K562 (cell line): Measurements from ENCODE around the gene PID1. TPM values are rescaled to one million over a fixed set of nuclear protein-coding genes. Genes with fewer than 3 reads are reported as not detected.

Experiments used
- BRCA1 ChIP-seq, 2 experiments: fragments of 450-650 bp in 1 of 2; sonication (generic) in 1 of 2; formaldehyde crosslinking in 1 of 2; IDR thresholded peaks; 2 replicates each; pipeline versions ENCODE4 v1.5.0 to v1.6.1; 2017 to 2020; ENCODE audit warnings: mild to moderate bottlenecking in 1 of 2, missing genetic modification reagents in 1 of 2
- HNRNPL ChIP-seq: fragments of 200-400 bp; formaldehyde crosslinking; IDR thresholded peaks from 2 replicates; pipeline ENCODE4 v1.6.1; 2017; ENCODE audit warnings: low read depth, mild to moderate bottlenecking, low read length
- HNRNPLL ChIP-seq: fragments of 200-400 bp; formaldehyde crosslinking; IDR thresholded peaks from 2 replicates; pipeline ENCODE4 v1.6.1; 2017; ENCODE audit warnings: low read length, low read depth, mild to moderate bottlenecking; ENCODE audit not compliant: poor library complexity, severe bottlenecking
- MXI1 ChIP-seq: IDR thresholded peaks from 2 replicates; pipeline ENCODE4 v1.6.1; 2011; ENCODE audit warnings: low read depth, mild to moderate bottlenecking, improper control_type of control experiment, low read length
- PRPF4 ChIP-seq: fragments of 200-400 bp; formaldehyde crosslinking; IDR thresholded peaks from one replicate; pipeline ENCODE4 v1.6.1; 2017; ENCODE audit warnings: low read length, low read depth, mild to moderate bottlenecking; ENCODE audit not compliant: insufficient read depth, poor library complexity, severe bottlenecking
- SIN3B ChIP-seq: fragments of 450-650 bp; IDR thresholded peaks from 2 replicates; pipeline ENCODE4 v1.6.1; 2017; ENCODE audit warnings: low read depth, mild to moderate bottlenecking, moderate library complexity
- TARDBP ChIP-seq: fragments of 450-650 bp; IDR thresholded peaks from 2 replicates; pipeline ENCODE4 v1.6.1; 2016
- ZNF174 ChIP-seq: fragments of 250-450 bp; sonication (Bioruptor Pico); IDR thresholded peaks from 2 replicates; pipeline ENCODE4 v1.4.0; 2020; ENCODE audit warnings: mild to moderate bottlenecking
- polyA plus RNA-seq, 8 experiments: library from polyadenylated mRNA; depleted of rRNA in 4 of 8; stranded (reverse) in 5 of 8; unstranded in 3 of 8; fragments of >200 nt; fragmentation: Nextera tagmentation in 2 of 8; fragmentation: Illumina TruSeq in 1 of 8; extraction: Ambion mirVana in 2 of 8; extraction: Trizol in 1 of 8; gene quantifications; 2 replicates each; pipeline versions ENCODE4 v1.2.1 to v1.2.3, GENCODE V29; 2011 to 2014; ENCODE audit warnings: inconsistent platforms in 1 of 8, missing spikeins in 1 of 8
- total RNA-seq, 7 experiments: library from RNA; depleted of rRNA in 6 of 7; stranded (reverse); fragments of >200 nt in 6 of 7; fragmentation: Illumina TruSeq in 2 of 7; extraction: Trizol in 2 of 7; gene quantifications; 2 replicates each; pipeline versions ENCODE4 v1.2.1 to v1.2.3, GENCODE V29; 2011 to 2021; ENCODE audit warnings: low replicate concordance in 1 of 7
- TF ChIP-seq, protein P1 (sequence below): sonication (generic); formaldehyde crosslinking; IDR thresholded peaks from 2 replicates; pipeline ENCODE4 v1.8.1; 2023; ENCODE audit warnings: missing genetic modification reagents, mild to moderate bottlenecking, borderline replicate concordance

Gene PID1
- total and polyA plus RNA-seq, 9 of the 15 experiments (the other 6 are each of a cell fraction or from before 2014, with no cell fraction given), result not detected

DNA sequence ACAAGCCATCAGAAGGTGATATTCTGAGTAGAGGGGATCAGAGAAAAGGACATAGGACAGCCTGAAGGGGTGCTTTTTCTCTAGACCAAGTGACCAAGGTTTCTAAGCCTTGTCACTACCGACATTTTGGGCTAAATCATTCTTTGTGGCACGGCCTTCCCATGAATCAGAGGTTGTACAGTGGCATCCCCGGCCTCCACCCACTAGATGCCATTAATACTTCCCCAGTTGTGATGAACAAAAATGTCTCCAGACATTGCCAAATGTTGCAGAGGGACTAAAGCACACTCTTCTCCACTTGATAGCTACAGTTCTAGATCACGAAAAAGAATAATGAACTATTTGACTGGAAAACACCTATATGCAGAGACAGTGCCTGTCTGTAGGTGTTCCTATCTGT is 143.6 kb downstream of the PID1 start (continued):
- TF ChIP-seq, protein P1, sequence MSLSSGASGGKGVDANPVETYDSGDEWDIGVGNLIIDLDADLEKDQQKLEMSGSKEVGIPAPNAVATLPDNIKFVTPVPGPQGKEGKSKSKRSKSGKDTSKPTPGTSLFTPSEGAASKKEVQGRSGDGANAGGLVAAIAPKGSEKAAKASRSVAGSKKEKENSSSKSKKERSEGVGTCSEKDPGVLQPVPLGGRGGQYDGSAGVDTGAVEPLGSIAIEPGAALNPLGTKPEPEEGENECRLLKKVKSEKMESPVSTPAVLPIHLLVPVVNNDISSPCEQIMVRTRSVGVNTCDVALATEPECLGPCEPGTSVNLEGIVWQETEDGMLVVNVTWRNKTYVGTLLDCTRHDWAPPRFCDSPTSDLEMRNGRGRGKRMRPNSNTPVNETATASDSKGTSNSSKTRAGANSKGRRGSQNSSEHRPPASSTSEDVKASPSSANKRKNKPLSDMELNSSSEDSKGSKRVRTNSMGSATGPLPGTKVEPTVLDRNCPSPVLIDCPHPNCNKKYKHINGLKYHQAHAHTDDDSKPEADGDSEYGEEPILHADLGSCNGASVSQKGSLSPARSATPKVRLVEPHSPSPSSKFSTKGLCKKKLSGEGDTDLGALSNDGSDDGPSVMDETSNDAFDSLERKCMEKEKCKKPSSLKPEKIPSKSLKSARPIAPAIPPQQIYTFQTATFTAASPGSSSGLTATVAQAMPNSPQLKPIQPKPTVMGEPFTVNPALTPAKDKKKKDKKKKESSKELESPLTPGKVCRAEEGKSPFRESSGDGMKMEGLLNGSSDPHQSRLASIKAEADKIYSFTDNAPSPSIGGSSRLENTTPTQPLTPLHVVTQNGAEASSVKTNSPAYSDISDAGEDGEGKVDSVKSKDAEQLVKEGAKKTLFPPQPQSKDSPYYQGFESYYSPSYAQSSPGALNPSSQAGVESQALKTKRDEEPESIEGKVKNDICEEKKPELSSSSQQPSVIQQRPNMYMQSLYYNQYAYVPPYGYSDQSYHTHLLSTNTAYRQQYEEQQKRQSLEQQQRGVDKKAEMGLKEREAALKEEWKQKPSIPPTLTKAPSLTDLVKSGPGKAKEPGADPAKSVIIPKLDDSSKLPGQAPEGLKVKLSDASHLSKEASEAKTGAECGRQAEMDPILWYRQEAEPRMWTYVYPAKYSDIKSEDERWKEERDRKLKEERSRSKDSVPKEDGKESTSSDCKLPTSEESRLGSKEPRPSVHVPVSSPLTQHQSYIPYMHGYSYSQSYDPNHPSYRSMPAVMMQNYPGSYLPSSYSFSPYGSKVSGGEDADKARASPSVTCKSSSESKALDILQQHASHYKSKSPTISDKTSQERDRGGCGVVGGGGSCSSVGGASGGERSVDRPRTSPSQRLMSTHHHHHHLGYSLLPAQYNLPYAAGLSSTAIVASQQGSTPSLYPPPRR (CRISPR knock-in tag), result no peak
- TF ChIP-seq HNRNPLL (no peak), BRCA1 (IDR thresholded peaks at IDR 0.05) (no peak), BRCA1 (CRISPR knock-in tag; IDR thresholded peaks at IDR 0.05) (no peak), ZNF174 (CRISPR knock-in tag) (no peak), SIN3B (no peak), PRPF4 (no peak), HNRNPL (no peak), MXI1 (no peak), TARDBP (no peak)
